Muscle layer of colon (tissue), 2 donors: Measurements from ENCODE around the gene LAMP5.

ENCODE experiments used
- H3K27ac ChIP-seq: one replicate; pipeline ENCODE4 v1.7.0; 2013; ENCODE audit warnings: low read depth, mild to moderate bottlenecking, low read length, moderate library complexity
- H3K27me3 ChIP-seq, 2 donors: one replicate each; pipeline ENCODE4 v1.7.0; 2013; ENCODE audit warnings: low read length in 2 of 2, mild to moderate bottlenecking in 2 of 2; ENCODE audit not compliant: insufficient read depth in 2 of 2, control insufficient read depth in 1 of 2
- H3K36me3 ChIP-seq: one replicate; pipeline ENCODE4 v1.7.0; 2013; ENCODE audit warnings: mild to moderate bottlenecking, low read length; ENCODE audit not compliant: insufficient read depth
- H3K4me1 ChIP-seq: one replicate; pipeline ENCODE4 v1.7.0; 2013; ENCODE audit warnings: mild to moderate bottlenecking, low read length; ENCODE audit not compliant: insufficient read depth
- H3K4me3 ChIP-seq, 2 donors: one replicate each; pipeline ENCODE4 v1.7.0; 2013; ENCODE audit warnings: low read length in 2 of 2, low read depth in 1 of 2, mild to moderate bottlenecking in 1 of 2, moderate library complexity in 1 of 2
- H3K9ac ChIP-seq: one replicate; pipeline ENCODE4 v1.7.0; 2013; ENCODE audit warnings: low read length
- H3K9me3 ChIP-seq: one replicate; pipeline ENCODE4 v1.7.0; 2013; ENCODE audit warnings: mild to moderate bottlenecking, low read length
- donor health status: abdominal sarcoma.
- donor health status: Adenocarcinoma of cecum.

Gene LAMP5, protein sequence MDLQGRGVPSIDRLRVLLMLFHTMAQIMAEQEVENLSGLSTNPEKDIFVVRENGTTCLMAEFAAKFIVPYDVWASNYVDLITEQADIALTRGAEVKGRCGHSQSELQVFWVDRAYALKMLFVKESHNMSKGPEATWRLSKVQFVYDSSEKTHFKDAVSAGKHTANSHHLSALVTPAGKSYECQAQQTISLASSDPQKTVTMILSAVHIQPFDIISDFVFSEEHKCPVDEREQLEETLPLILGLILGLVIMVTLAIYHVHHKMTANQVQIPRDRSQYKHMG

DNA sequence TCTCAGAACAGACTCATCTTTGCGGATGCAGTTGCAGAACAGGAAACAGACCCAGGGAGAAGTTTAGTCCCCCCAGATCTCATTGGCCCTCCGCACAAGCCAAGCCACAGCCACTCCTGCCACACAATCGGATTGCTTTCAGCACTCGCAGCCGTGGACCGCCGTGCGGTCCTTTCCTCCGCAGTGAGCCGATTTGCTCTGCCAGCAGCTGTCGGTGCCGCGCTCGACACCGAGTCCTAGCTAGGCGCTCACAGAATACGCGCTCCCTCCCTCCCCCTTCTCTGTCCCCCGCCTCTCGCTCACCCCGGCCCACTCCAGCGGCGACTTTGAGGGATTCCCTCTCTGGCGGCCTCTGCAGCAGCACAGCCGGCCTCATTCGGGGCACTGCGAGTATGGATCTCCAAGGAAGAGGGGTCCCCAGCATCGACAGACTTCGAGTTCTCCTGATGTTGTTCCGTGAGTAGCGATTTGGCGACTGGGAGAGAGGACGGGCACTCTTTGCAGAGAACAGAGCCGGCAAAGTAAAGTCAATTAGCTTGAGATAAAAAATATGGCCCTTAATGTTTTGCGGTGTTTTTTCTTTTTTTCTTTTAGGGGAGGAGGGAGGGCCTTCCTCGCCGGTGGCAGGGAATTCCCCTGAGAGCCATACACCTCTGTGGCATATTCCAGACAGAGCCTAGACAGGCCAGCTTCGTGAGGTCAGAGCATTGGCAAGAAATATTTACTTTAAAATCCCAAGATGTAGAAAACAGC lies at the start of gene LAMP5:
Gene LAMP5 (plus strand): TSS at position 130 of the 753 bp plus-strand sequence. CDS start 263 bp downstream, at position 393.
- H3K27ac ChIP-seq, result no peak within 1 kb of the TSS
- no peaks in the 10 kb centered on the region for H3K9me3 ChIP-seq
- H3K4me3 ChIP-seq, result no peak within 1 kb of the TSS
- no peaks in the 10 kb centered on the region for H3K36me3 ChIP-seq
- no peaks in the 10 kb centered on the region for H3K27me3 ChIP-seq
- H3K9ac ChIP-seq, result no peak within 1 kb of the TSS
- H3K4me1 ChIP-seq, result peaks cover 6% of the 10 kb centered on the region

- Histone ChIP-seq H3K4me3 (no peak overlapping the region), H3K9ac (no peak overlapping the region), H3K36me3 (no peaks in the 10 kb centered on the region), H3K27ac (no peak overlapping the region), H3K4me1 (no peaks in the 10 kb centered on the region), H3K9me3 (no peaks in the 10 kb centered on the region), H3K27me3 (no peaks in the 10 kb centered on the region)
These were observed 46.4 kb upstream of the LAMP5 start for GRCh38 chr20:9467995-9468394.

DNA sequence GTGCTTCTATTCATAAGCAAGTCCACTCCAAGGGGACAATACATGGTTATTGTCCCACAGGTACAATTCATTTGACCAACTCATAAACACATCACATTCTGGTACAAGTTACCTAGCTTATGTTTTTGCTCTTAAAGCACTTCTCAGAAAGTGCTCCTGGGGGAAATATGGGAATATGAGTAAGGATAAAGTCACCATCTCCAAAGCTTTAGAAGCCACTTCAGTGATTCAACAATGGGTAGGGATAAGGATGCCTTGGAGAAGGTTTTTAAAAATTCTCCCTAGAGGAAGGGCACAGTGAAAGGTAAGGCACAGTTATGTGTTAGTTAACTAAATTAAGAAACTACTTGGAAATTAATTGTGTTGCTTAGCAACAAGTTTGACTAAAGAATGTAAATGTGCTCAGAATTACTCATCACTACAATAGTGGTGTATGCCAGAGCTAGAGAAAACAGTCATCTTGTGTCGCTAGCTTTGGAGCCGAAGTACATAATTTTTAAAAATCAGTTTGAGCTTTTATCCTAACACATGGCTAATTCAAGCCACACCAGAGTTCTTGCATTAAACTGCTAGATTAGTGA lies 39.5 kb upstream of the LAMP5 start:
- Histone ChIP-seq H3K4me3 (no peak overlapping the region), H3K9ac (no peak overlapping the region), H3K27ac (no peak overlapping the region), H3K27me3 (no peaks in the 10 kb centered on the region), H3K9me3 (no peaks in the 10 kb centered on the region), H3K4me1 (no peaks in the 10 kb centered on the region), H3K36me3 (peaks cover 4% of the 10 kb centered on the region)

DNA sequence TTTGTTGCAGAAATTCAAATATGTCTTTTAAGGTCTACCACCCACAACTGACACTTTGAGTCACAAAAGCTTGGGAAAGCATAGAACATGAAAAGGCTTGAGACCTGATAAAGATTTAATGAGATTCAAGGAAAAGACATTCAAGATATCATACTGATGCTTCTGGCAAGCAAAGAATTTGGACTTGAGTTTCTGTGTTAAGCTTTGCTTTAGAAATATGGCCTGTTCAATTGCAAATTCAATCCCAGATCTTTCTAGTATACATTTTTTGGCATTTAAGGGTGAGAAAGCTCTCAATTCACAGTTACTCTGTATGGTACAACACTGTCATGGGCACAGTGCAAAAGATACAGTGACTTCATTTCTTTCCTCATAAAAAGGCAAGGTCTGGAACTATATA lies 38.9 kb upstream of the LAMP5 start:
- H3K36me3 ChIP-seq, result peaks cover 4% of the 10 kb centered on the region

DNA sequence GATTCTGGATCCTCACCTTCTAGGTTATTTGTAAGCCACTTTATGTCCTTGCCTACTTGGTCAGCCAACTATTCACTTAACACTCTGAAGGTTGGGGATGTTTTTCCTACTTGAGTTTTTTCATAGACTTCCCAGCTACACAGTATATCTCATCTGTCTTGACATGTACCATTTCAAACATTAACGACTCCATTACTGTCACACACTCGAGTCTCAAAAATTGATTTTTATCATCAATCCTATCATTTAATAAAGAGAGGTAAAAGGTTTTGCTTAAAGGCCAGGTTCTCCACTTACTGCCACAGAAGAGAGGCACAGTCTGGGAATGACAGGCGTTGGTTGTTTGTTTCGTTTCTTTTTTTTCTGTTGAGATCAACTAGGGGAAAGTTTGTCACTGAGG lies 38.2 kb upstream of the LAMP5 start:
- Histone ChIP-seq H3K9ac (no peak overlapping the region), H3K27me3 (no peaks in the 10 kb centered on the region)

More for the DNA sequence above, 38.9 kb upstream of the LAMP5 start:
- Histone ChIP-seq H3K27ac (no peak overlapping the region), H3K9ac (no peak overlapping the region), H3K9me3 (no peaks in the 10 kb centered on the region), H3K4me3 (no peak overlapping the region), H3K27me3 (no peaks in the 10 kb centered on the region), H3K4me1 (no peaks in the 10 kb centered on the region)

GRCh38 chr20:9476637-9477036 lies 37.8 kb upstream of the LAMP5 start:
- Histone ChIP-seq H3K27ac (no peak overlapping the region), H3K4me1 (no peaks in the 10 kb centered on the region), H3K9ac (no peak overlapping the region), H3K27me3 (no peaks in the 10 kb centered on the region), H3K36me3 (peaks cover 4% of the 10 kb centered on the region), H3K4me3 (no peak overlapping the region), H3K9me3 (no peaks in the 10 kb centered on the region)

More for the DNA sequence above, 38.2 kb upstream of the LAMP5 start:
- Histone ChIP-seq H3K36me3 (peaks cover 4% of the 10 kb centered on the region), H3K9me3 (no peaks in the 10 kb centered on the region), H3K4me3 (no peak overlapping the region), H3K27ac (no peak overlapping the region), H3K4me1 (no peaks in the 10 kb centered on the region)

DNA sequence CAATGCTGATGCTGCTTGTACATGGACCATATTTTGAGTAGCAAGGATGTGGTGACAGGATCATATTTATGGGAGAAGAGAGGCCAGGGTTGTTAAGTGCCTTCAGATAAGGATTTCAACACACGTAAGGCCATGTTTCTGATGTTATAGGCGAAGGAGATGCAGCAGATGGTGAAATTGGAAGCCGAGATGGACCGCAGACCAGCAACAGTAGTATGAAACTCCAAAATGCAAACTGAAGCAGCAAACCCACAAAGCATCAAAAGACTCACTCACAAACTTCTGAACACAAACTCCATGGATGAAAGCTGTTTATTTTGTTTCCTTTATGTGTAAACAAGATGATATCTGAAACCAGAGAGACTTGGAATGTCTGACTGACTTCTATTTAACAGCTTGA lies 35.6 kb upstream of the LAMP5 start:
- Histone ChIP-seq H3K27ac (no peak overlapping the region), H3K9ac (no peak overlapping the region), H3K27me3 (no peaks in the 10 kb centered on the region), H3K36me3 (peaks cover 4% of the 10 kb centered on the region), H3K4me3 (no peak overlapping the region), H3K4me1 (no peaks in the 10 kb centered on the region), H3K9me3 (no peaks in the 10 kb centered on the region)

DNA sequence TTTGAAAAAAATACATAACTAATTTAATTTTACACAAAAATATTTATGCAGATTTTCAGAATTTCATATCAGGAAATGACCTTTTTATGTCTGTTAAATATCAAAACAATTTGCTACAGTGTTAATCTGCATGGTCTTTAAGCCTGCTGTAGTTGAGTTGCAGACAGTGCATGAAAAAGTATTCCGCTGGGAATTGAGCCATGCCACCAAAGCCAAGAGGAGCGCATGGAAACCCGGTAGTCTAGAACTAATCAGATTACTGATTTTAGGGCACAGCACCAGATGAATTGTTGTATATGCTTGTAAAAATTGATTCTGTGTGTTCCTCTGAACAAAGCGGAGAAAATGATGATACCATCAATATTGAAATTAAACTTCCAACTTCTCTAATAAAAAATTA lies 34.3 kb upstream of the LAMP5 start:
- Histone ChIP-seq H3K4me1 (no peaks in the 10 kb centered on the region), H3K9ac (no peak overlapping the region), H3K27me3 (no peaks in the 10 kb centered on the region), H3K36me3 (peaks cover 4% of the 10 kb centered on the region), H3K4me3 (no peak overlapping the region), H3K9me3 (no peaks in the 10 kb centered on the region), H3K27ac (no peak overlapping the region)

GRCh38 chr20:9482180-9482579 lies 32.2 kb upstream of the LAMP5 start:
- no peaks in the 10 kb centered on the region for H3K4me1 ChIP-seq
- H3K27me3 ChIP-seq, result no peaks in the 10 kb centered on the region
- no peak overlapping the region for H3K4me3 ChIP-seq
- H3K9ac ChIP-seq, result no peak overlapping the region
- H3K36me3 ChIP-seq, result no peaks in the 10 kb centered on the region
- no peak overlapping the region for H3K27ac ChIP-seq
- H3K9me3 ChIP-seq, result no peaks in the 10 kb centered on the region

DNA sequence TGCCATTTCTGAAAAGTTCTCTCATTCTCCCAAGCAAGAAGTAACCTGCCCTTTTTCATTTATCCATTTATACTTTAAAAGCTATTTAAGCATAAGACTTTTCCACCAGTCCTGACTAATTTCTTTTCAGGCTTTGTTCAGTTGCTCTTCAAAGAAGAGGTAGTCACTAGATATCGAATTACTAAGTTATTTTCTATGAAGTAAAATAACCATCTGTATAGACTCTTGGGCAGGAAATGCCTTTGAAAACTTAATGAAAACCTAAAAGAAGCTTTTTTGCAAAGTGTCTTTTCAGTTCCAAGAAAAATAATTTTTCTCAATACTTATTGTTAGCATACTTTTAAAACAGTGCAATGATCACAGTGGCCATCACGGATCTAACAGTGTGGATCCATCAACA lies 31.3 kb upstream of the LAMP5 start:
- Histone ChIP-seq H3K9me3 (no peaks in the 10 kb centered on the region), H3K27me3 (no peaks in the 10 kb centered on the region), H3K27ac (no peak overlapping the region), H3K4me1 (no peaks in the 10 kb centered on the region), H3K9ac (no peak overlapping the region), H3K4me3 (no peak overlapping the region), H3K36me3 (no peaks in the 10 kb centered on the region)

- H3K36me3 ChIP-seq, result no peaks in the 10 kb centered on the region
These were observed 28.6 kb upstream of the LAMP5 start for GRCh38 chr20:9485614-9486340.

More at GRCh38 chr20:9485614-9486340, 28.6 kb upstream of the LAMP5 start:
- Histone ChIP-seq H3K9ac (no peak overlapping the region), H3K27ac (no peak overlapping the region), H3K9me3 (no peaks in the 10 kb centered on the region), H3K4me3 (no peak overlapping the region), H3K4me1 (no peaks in the 10 kb centered on the region), H3K27me3 (no peaks in the 10 kb centered on the region)
